Mesenteric fat pad (tissue), 1 donor: ENCODE measurements around the gene SLC16A12. TPM values are rescaled to one million over a fixed set of nuclear protein-coding genes. Genes with fewer than 3 reads are reported as not detected.
"Not testable (repeated sequence)": the region's sequence is repeated elsewhere in the genome, so short reads cannot be mapped to it uniquely, and the experiment has no call there.

Source experiments
- DNase-seq: peaks from one replicate; pipeline ENCODE4 v3.0.0-alpha.2; 2020; ENCODE audit warnings: low spot score
- total RNA-seq: library from RNA; stranded (reverse); fragmentation: NEBNext Ultra II Directional; extraction: Animal tissue kit (Norgen Biotek cat#: 25700); gene quantifications from one replicate; pipeline ENCODE4 v1.2.1, GENCODE V29; 2021
- donor health status: DM: yes; HTN: yes; CAD: no.

SLC16A12 gene
- total RNA-seq, 1 donor from 2014 or later = 0.22 TPM

GRCh38 chr10:89549510-89549909 is 14.1 kb upstream of the SLC16A12 start:
- no peak for DNase-seq

- DNase-seq = no peak
Observed at GRCh38 chr10:89548673-89549072, 13.3 kb upstream of the SLC16A12 start.

- DNase-seq = no peak
Observed at GRCh38 chr10:89547853-89548513, 12.6 kb upstream of the SLC16A12 start.

GRCh38 chr10:89546651-89547050 is 11.3 kb upstream of the SLC16A12 start:
- not testable (repeated sequence) for DNase-seq

- DNase-seq = no peak
Observed at GRCh38 chr10:89543841-89544240, 8.4 kb upstream of the SLC16A12 start.

- DNase-seq = no peak
Observed at GRCh38 chr10:89540420-89540949, 5.1 kb upstream of the SLC16A12 start.

- DNase-seq = no peak
Observed at GRCh38 chr10:89537364-89537763, 2.0 kb upstream of the SLC16A12 start.

- no peak for DNase-seq
Observed at GRCh38 chr10:89536013-89536354, 590 bp upstream of the SLC16A12 start.

- DNase-seq = no peak
Observed at GRCh38 chr10:89534826-89535166, 598 bp downstream of the SLC16A12 start.

GRCh38 chr10:89532476-89532875 is 2.9 kb downstream of the SLC16A12 start:
- no peak for DNase-seq

- DNase-seq = no peak
Observed at GRCh38 chr10:89531359-89531758, 4.0 kb downstream of the SLC16A12 start.

- DNase-seq = not testable (repeated sequence)
Observed at GRCh38 chr10:89529711-89530110, 5.7 kb downstream of the SLC16A12 start.

GRCh38 chr10:89526358-89526757 is 9.0 kb downstream of the SLC16A12 start:
- no peak for DNase-seq

GRCh38 chr10:89525556-89525955 is 9.8 kb downstream of the SLC16A12 start:
- DNase-seq = no peak

- DNase-seq = no peak
Observed at GRCh38 chr10:89524279-89524678, 11.1 kb downstream of the SLC16A12 start.

GRCh38 chr10:89523274-89523673 is 12.1 kb downstream of the SLC16A12 start:
- DNase-seq = no peak

- no peak for DNase-seq
Observed at GRCh38 chr10:89522463-89522862, 12.9 kb downstream of the SLC16A12 start.

- DNase-seq = no peak
Observed at GRCh38 chr10:89521368-89521767, 14.0 kb downstream of the SLC16A12 start.

- no peak for DNase-seq
Observed at GRCh38 chr10:89520706-89521105, 14.7 kb downstream of the SLC16A12 start.

GRCh38 chr10:89518876-89519842 is 16.2 kb downstream of the SLC16A12 start:
- DNase-seq = no peak

GRCh38 chr10:89518108-89518507 is 17.3 kb downstream of the SLC16A12 start:
- DNase-seq = no peak

GRCh38 chr10:89516149-89516832 is 19.1 kb downstream of the SLC16A12 start:
- DNase-seq = no peak
